SK-N-SH (cell line): ENCODE data around the gene GLIS1. TPM values are rescaled to one million over a fixed set of nuclear protein-coding genes. Genes with fewer than 3 reads are reported as not detected.

Experiments
- CTCF ChIA-PET: fragments of 300-600, 350-600 bp; formaldehyde crosslinking; extraction: SDS; loops from one replicate; lab custom pipeline; 2021; lab: Yijun Ruan, JAX
- POLR2A ChIA-PET: fragments of 350-600 bp; sonication (Branson Sonifier 250); formaldehyde crosslinking; extraction: SDS; loops from one replicate; lab custom pipeline; 2020; ENCODE audit warnings: antibody characterized with exemption, inconsistent platforms; lab: Yijun Ruan, JAX
- DNase-seq: peaks from one replicate; pipeline ENCODE4 v3.0.0; 2012
- H2AFZ ChIP-seq: fragments of 200-600 bp; sonication (generic); 2 replicates; pipeline ENCODE4 v1.8.1; 2016; ENCODE audit warnings: antibody characterized with exemption, mild to moderate bottlenecking, low read depth
- H3F3A ChIP-seq: fragments of 200-600 bp; sonication (generic); replicated peaks from 2 replicates; pipeline ENCODE3; 2016; ENCODE audit warnings: antibody characterized with exemption, mild to moderate bottlenecking; ENCODE audit not compliant: insufficient read depth
- H3K27ac ChIP-seq, 2 experiments: fragments of 200-500 bp in 1 of 2; fragments of 200-600 bp in 1 of 2; sonication (Bioruptor generic) in 1 of 2; sonication (generic), shearing (Covaris generic) in 1 of 2; 2 replicates each; pipeline versions ENCODE4 v1.5.1 to v1.6.1; 2014 to 2016; ENCODE audit warnings: low read depth in 2 of 2, inconsistent platforms in 1 of 2, low read length in 1 of 2, mild to moderate bottlenecking in 1 of 2, mixed read lengths in 1 of 2
- H3K27me3 ChIP-seq: fragments of 200-600 bp; sonication (generic), shearing (Covaris generic); 2 replicates; pipeline ENCODE4 v1.6.1; 2016; ENCODE audit warnings: mixed run types; ENCODE audit not compliant: insufficient read depth
- H3K36me3 ChIP-seq, 2 experiments: fragments of 200-500 bp in 1 of 2; fragments of 200-600 bp in 1 of 2; sonication (Bioruptor generic) in 1 of 2; sonication (generic) in 1 of 2; replicated peaks in 1 of 2; 2 replicates each; pipeline versions ENCODE3 to v1.5.1; 2014 to 2016; ENCODE audit warnings: low read length in 1 of 2, mild to moderate bottlenecking in 1 of 2; ENCODE audit not compliant: insufficient read depth in 2 of 2, control insufficient read depth in 1 of 2
- H3K4me1 ChIP-seq, 2 experiments: fragments of 200-500 bp in 1 of 2; fragments of 200-600 bp in 1 of 2; sonication (Bioruptor generic) in 1 of 2; sonication (generic), shearing (Covaris generic) in 1 of 2; 2 replicates each; pipeline versions ENCODE4 v1.5.1 to v1.6.1; 2014 to 2016; ENCODE audit warnings: low read depth in 1 of 2, low read length in 1 of 2, mixed run types in 1 of 2; ENCODE audit not compliant: insufficient read depth in 2 of 2, control insufficient read depth in 1 of 2
- H3K4me2 ChIP-seq: fragments of 200-600 bp; sonication (generic), shearing (Covaris generic); 2 replicates; pipeline ENCODE4 v1.6.1; 2017; ENCODE audit warnings: mixed run types
- H3K4me3 ChIP-seq, 2 experiments: fragments of 200-500 bp in 1 of 2; fragments of 200-600 bp in 1 of 2; sonication (Bioruptor generic) in 1 of 2; sonication (generic), shearing (Covaris generic) in 1 of 2; 2 replicates each; pipeline versions ENCODE4 v1.5.1 to v1.8.1; 2014 to 2016; ENCODE audit warnings: low read depth in 2 of 2, inconsistent platforms in 1 of 2, low read length in 1 of 2, mild to moderate bottlenecking in 1 of 2, mixed read lengths in 1 of 2, moderate library complexity in 1 of 2
- H3K79me2 ChIP-seq: fragments of 200-600 bp; sonication (generic); 2 replicates; pipeline ENCODE4 v1.8.1; 2017; ENCODE audit warnings: mild to moderate bottlenecking; ENCODE audit not compliant: insufficient read depth
- H3K9ac ChIP-seq: fragments of 200-600 bp; sonication (generic); 2 replicates; pipeline ENCODE4 v1.6.1; 2017; ENCODE audit warnings: mixed run types
- H3K9me2 ChIP-seq: fragments of 200-600 bp; sonication (generic); 2 replicates; pipeline ENCODE4 v1.6.1; 2017; ENCODE audit warnings: mixed run types
- H3K9me3 ChIP-seq: fragments of 200-600 bp; sonication (generic); 2 replicates; pipeline ENCODE4 v1.6.1; 2017; ENCODE audit warnings: mixed run types, mild to moderate bottlenecking, moderate library complexity
- H4K20me1 ChIP-seq: fragments of 200-600 bp; sonication (generic); 2 replicates; pipeline ENCODE4 v1.6.1; 2017; ENCODE audit warnings: mild to moderate bottlenecking, mixed run types; ENCODE audit not compliant: insufficient read depth
- CHD2 ChIP-seq: fragments of 150-350 bp; IDR thresholded peaks from 2 replicates; pipeline ENCODE4 v1.6.1; 2018; ENCODE audit warnings: low read length; ENCODE audit not compliant: partially characterized antibody
- EZH2phosphoT487 ChIP-seq: fragments of 200-600 bp; sonication (generic); IDR thresholded peaks from 2 replicates; pipeline ENCODE4 v1.6.1; 2017; ENCODE audit warnings: low read depth, mixed run types, mild to moderate bottlenecking, antibody characterized with exemption, moderate library complexity, borderline replicate concordance
- FOXJ3 ChIP-seq: sonication (generic); formaldehyde crosslinking; IDR thresholded peaks from 2 replicates; pipeline ENCODE4 v1.5.1; 2020; ENCODE audit warnings: mild to moderate bottlenecking, missing genetic modification reagents
- GABPA ChIP-seq: IDR thresholded peaks from 2 replicates; pipeline ENCODE4 v1.4.0; 2012; ENCODE audit warnings: low read depth, mild to moderate bottlenecking
- GATA2 ChIP-seq: sonication (generic); formaldehyde crosslinking; IDR thresholded peaks from 2 replicates; pipeline ENCODE4 v1.5.0; 2020; ENCODE audit warnings: mild to moderate bottlenecking, missing genetic modification reagents
- NFIC ChIP-seq: IDR thresholded peaks from 2 replicates; pipeline ENCODE4 v1.4.0; 2012; ENCODE audit warnings: borderline replicate concordance
- NRF1 ChIP-seq: IDR thresholded peaks from 2 replicates; pipeline ENCODE4 v1.6.1; 2012; ENCODE audit warnings: low read depth, mild to moderate bottlenecking, low read length
- POLR2AphosphoS5 ChIP-seq: IDR thresholded peaks from 2 replicates; pipeline ENCODE4 v1.6.1; 2012; ENCODE audit warnings: low read depth, low read length
- RAD21 ChIP-seq: IDR thresholded peaks from 2 replicates; pipeline ENCODE4 v1.6.1; 2012; ENCODE audit warnings: mild to moderate bottlenecking, low read length
- RCOR1 ChIP-seq: fragments of 150-350 bp; IDR thresholded peaks from 2 replicates; pipeline ENCODE4 v1.6.1; 2017; ENCODE audit warnings: antibody characterized with exemption, low read length
- RFX5 ChIP-seq: IDR thresholded peaks from 2 replicates; pipeline ENCODE4 v1.6.1; 2012; ENCODE audit warnings: mild to moderate bottlenecking, improper control_type of control experiment, low read length
- TCF12 ChIP-seq: IDR thresholded peaks from 2 replicates; pipeline ENCODE4 v1.4.0; 2012
- YY1 ChIP-seq: IDR thresholded peaks from 2 replicates; pipeline ENCODE4 v1.4.0; 2012; ENCODE audit warnings: low read depth, mild to moderate bottlenecking
- WGBS: methylation state at CpG from one replicate; pipeline ENCODE4 v1.1.6; 2017; ENCODE audit warnings: low lambda C conversion rate; 5-methylcytosine and 5-hydroxymethylcytosine counted together
- polyA plus RNA-seq, 3 experiments: library from polyadenylated mRNA; depleted of rRNA; stranded (reverse); fragments of >200 nt; gene quantifications; 2 replicates each; pipeline ENCODE4 v1.2.3, GENCODE V29; 2012
- TF ChIP-seq, protein P1 (sequence below): IDR thresholded peaks from 2 replicates; pipeline ENCODE4; 2012
- TF ChIP-seq, protein P2 (sequence below): fragments of 150-350 bp; IDR thresholded peaks from 2 replicates; pipeline ENCODE4 v1.6.1; 2017; ENCODE audit warnings: antibody characterized with exemption, low read length, low read depth, borderline replicate concordance
- TF ChIP-seq, protein P3 (sequence below): IDR thresholded peaks from 2 replicates; pipeline ENCODE4 v1.6.1; 2012; ENCODE audit warnings: mild to moderate bottlenecking, low read depth, low read length, moderate library complexity

The GLIS1 gene
- polyA plus RNA-seq, 1 of the 3 experiments (the other 2 are of a cell fraction): 0.13 TPM

DNA sequence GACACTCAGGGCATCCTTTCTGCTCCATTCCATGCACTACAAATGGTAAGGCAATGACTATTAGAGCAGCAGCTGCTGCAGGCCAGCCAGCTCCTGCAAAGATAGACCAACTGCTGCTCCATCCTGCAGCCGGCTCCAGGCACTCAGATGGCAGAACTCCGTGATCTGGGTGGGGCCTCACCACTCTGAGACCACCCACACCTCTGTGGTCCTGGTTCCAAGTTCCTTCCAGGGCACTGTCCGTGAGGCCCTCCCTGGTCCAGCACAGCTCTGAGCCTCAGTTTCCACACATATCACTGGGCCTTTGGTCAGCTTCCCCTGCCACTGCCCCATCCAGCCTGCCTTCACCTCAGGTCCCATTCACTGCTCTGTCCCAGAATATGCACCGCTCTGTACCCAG is 165.0 kb downstream of the GLIS1 start:
- Histone ChIP-seq H3K4me3 (no peak overlapping the region), H3K9ac (no peak overlapping the region), H3F3A (no peaks in the 10 kb centered on the region), H3K27ac (no peak overlapping the region), H3K79me2 (no peaks in the 10 kb centered on the region), H3K4me1 (peaks cover 8 to 60% of the 10 kb centered on the region in 2 experiments; a peak in 2 of 4 replicates), H3K9me2 (no peaks in the 10 kb centered on the region), H3K4me2 (no peak overlapping the region), H4K20me1 (no peaks in the 10 kb centered on the region), H3K27me3 (no peaks in the 10 kb centered on the region), H3K36me3 (no peaks in the 10 kb centered on the region), H2AFZ (no peak overlapping the region), H3K9me3 (no peaks in the 10 kb centered on the region)
- DNase-seq: no peak
- ChIA-PET CTCF (interaction anchor here (1.2 kb wide), 1 partner anchor 88 kb away, joined by 3 read pairs; no protein-coding TSS in a partner anchor), POLR2A (no interaction called here)
- no peak for TF ChIP-seq NFIC
- TF ChIP-seq CHD2: no peak
- TF ChIP-seq, protein P1, sequence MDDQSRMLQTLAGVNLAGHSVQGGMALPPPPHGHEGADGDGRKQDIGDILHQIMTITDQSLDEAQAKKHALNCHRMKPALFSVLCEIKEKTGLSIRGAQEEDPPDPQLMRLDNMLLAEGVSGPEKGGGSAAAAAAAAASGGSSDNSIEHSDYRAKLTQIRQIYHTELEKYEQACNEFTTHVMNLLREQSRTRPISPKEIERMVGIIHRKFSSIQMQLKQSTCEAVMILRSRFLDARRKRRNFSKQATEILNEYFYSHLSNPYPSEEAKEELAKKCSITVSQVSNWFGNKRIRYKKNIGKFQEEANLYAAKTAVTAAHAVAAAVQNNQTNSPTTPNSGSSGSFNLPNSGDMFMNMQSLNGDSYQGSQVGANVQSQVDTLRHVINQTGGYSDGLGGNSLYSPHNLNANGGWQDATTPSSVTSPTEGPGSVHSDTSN: no peak
- TF ChIP-seq, protein P2, sequence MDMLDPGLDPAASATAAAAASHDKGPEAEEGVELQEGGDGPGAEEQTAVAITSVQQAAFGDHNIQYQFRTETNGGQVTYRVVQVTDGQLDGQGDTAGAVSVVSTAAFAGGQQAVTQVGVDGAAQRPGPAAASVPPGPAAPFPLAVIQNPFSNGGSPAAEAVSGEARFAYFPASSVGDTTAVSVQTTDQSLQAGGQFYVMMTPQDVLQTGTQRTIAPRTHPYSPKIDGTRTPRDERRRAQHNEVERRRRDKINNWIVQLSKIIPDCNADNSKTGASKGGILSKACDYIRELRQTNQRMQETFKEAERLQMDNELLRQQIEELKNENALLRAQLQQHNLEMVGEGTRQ: no peak
- no peak for TF ChIP-seq NRF1
- TF ChIP-seq YY1: no peak
- TF ChIP-seq TCF12: no peak
- TF ChIP-seq EZH2phosphoT487: no peak
- no peak for TF ChIP-seq POLR2AphosphoS5
- TF ChIP-seq GABPA: no peak
- TF ChIP-seq RFX5: no peak
- TF ChIP-seq RAD21: no peak
- TF ChIP-seq, protein P3, sequence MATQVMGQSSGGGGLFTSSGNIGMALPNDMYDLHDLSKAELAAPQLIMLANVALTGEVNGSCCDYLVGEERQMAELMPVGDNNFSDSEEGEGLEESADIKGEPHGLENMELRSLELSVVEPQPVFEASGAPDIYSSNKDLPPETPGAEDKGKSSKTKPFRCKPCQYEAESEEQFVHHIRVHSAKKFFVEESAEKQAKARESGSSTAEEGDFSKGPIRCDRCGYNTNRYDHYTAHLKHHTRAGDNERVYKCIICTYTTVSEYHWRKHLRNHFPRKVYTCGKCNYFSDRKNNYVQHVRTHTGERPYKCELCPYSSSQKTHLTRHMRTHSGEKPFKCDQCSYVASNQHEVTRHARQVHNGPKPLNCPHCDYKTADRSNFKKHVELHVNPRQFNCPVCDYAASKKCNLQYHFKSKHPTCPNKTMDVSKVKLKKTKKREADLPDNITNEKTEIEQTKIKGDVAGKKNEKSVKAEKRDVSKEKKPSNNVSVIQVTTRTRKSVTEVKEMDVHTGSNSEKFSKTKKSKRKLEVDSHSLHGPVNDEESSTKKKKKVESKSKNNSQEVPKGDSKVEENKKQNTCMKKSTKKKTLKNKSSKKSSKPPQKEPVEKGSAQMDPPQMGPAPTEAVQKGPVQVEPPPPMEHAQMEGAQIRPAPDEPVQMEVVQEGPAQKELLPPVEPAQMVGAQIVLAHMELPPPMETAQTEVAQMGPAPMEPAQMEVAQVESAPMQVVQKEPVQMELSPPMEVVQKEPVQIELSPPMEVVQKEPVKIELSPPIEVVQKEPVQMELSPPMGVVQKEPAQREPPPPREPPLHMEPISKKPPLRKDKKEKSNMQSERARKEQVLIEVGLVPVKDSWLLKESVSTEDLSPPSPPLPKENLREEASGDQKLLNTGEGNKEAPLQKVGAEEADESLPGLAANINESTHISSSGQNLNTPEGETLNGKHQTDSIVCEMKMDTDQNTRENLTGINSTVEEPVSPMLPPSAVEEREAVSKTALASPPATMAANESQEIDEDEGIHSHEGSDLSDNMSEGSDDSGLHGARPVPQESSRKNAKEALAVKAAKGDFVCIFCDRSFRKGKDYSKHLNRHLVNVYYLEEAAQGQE: no peak
- TF ChIP-seq RCOR1: no peak
- no peak for TF ChIP-seq FOXJ3 (CRISPR knock-in tag)
- TF ChIP-seq GATA2 (CRISPR knock-in tag): no peak
- WGBS: 80% methylated on average over 1 of the region's 4 CpGs
